ENCODE results near the gene IPMK.
"Not testable (repeated sequence)": the region's sequence is repeated elsewhere in the genome, so short reads cannot be mapped to it uniquely, and the experiment has no call there.

Gene IPMK

DNA sequence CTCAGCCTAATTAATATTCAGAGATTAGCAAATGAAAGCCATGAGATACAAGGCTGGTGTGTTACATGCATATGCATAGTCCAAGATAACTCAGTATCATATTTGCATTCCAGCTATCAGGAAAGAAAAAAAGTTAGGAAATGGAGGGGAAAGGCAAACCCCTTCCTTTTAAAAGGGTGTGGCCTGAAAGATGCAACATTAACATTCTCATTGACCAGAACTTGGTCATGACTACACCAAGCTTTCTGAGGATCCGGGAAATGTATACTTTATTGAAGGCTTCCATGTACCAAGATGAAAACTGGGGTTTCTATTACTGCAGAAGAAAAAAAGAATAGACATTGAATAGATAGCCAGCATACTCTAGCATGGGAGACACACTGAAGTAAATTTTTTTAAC is 96.5 kb downstream of the IPMK start:
- H3K4me3 ChIP-seq (ENCODE audit: low read length): no peak overlapping the region
- no peaks in the 10 kb centered on the region for H3K4me1 ChIP-seq (ENCODE audit: control insufficient read depth, insufficient read depth, low read length)
- H3K9ac ChIP-seq (ENCODE audit: low read length): no peak overlapping the region
- H3K9me3 ChIP-seq (ENCODE audit: control insufficient read depth, low read length): no peaks in the 10 kb centered on the region
- H3K36me3 ChIP-seq (ENCODE audit: control insufficient read depth, insufficient read depth, low read length): no peaks in the 10 kb centered on the region
- H3K27me3 ChIP-seq (ENCODE audit: control insufficient read depth, insufficient read depth, low read length): no peaks in the 10 kb centered on the region

DNA sequence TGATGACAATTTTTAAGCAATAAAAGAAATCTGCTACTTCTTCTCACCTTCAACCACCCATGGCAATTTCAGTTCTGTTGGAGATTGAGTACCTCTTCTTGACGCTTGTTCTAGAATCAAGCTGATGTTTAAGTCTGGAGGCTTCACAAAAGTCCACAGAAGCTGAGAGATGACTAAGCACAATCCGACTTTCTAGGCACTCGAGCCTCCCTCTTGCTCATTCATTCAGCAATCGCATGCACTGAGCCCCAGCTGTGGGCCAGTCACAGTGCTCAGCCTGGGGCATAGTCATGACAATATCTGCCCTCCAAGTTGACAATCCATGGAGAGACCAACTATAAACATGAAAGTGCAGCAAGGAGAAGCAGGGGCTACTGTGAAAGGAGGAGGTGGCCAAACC is 103.2 kb downstream of the IPMK start:
- Histone ChIP-seq H3K4me3 (ENCODE audit: low read length) (no peak overlapping the region), H3K27me3 (ENCODE audit: control insufficient read depth, insufficient read depth, low read length) (no peaks in the 10 kb centered on the region), H3K36me3 (ENCODE audit: control insufficient read depth, insufficient read depth, low read length) (no peaks in the 10 kb centered on the region), H3K4me1 (ENCODE audit: control insufficient read depth, insufficient read depth, low read length) (no peaks in the 10 kb centered on the region), H3K9ac (ENCODE audit: low read length) (no peak overlapping the region), H3K9me3 (ENCODE audit: control insufficient read depth, low read length) (no peaks in the 10 kb centered on the region)

- Histone ChIP-seq H3K9me3 (ENCODE audit: control insufficient read depth, low read length) (no peaks in the 10 kb centered on the region), H3K4me1 (ENCODE audit: control insufficient read depth, insufficient read depth, low read length) (peaks cover 6% of the 10 kb centered on the region), H3K4me3 (ENCODE audit: low read length) (no peak overlapping the region), H3K36me3 (ENCODE audit: control insufficient read depth, insufficient read depth, low read length) (no peaks in the 10 kb centered on the region), H3K27me3 (ENCODE audit: control insufficient read depth, insufficient read depth, low read length) (no peaks in the 10 kb centered on the region), H3K9ac (ENCODE audit: low read length) (no peak overlapping the region)
Measured at GRCh38 chr10:58158806-58159205, 108.9 kb downstream of the IPMK start.

- peaks cover 6% of the 10 kb centered on the region for H3K4me1 ChIP-seq (ENCODE audit: control insufficient read depth, insufficient read depth, low read length)
- no peak overlapping the region for H3K9ac ChIP-seq (ENCODE audit: low read length)
- H3K27me3 ChIP-seq (ENCODE audit: control insufficient read depth, insufficient read depth, low read length): no peaks in the 10 kb centered on the region
- H3K9me3 ChIP-seq (ENCODE audit: control insufficient read depth, low read length): no peaks in the 10 kb centered on the region
- no peaks in the 10 kb centered on the region for H3K36me3 ChIP-seq (ENCODE audit: control insufficient read depth, insufficient read depth, low read length)
- H3K4me3 ChIP-seq (ENCODE audit: low read length): no peak overlapping the region
Measured at GRCh38 chr10:58157076-58157766, 110.5 kb downstream of the IPMK start.

- not testable (repeated sequence) for H3K9me3 ChIP-seq (ENCODE audit: control insufficient read depth, low read length); H3K36me3 ChIP-seq (ENCODE audit: control insufficient read depth, insufficient read depth, low read length); H3K4me1 ChIP-seq (ENCODE audit: control insufficient read depth, insufficient read depth, low read length); H3K27me3 ChIP-seq (ENCODE audit: control insufficient read depth, insufficient read depth, low read length); H3K9ac ChIP-seq (ENCODE audit: low read length); H3K4me3 ChIP-seq (ENCODE audit: low read length)
Measured at GRCh38 chr10:58155941-58156340, 111.8 kb downstream of the IPMK start.

DNA sequence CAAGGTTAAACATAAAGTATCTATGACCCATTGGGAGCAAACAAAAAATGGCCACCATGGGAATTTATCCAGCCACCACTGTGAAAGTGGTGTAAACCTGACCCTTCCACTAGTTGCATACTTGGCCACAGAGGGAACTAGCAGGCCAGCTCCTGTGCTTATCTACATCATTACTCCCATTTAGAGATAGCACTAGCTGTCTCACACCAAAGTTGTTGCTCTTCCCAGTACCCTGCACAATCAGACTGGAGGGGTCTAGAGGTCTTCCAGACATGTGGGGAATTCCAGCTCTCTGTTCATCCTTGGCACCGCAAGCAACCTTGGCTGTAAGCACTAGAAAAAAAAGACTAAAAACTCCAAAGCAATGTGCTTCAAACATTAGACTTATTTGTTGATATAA is 113.9 kb downstream of the IPMK start:
- Histone ChIP-seq H3K27me3 (ENCODE audit: control insufficient read depth, insufficient read depth, low read length) (no peaks in the 10 kb centered on the region), H3K4me1 (ENCODE audit: control insufficient read depth, insufficient read depth, low read length) (peaks cover 6% of the 10 kb centered on the region), H3K9ac (ENCODE audit: low read length) (no peak overlapping the region), H3K9me3 (ENCODE audit: control insufficient read depth, low read length) (no peaks in the 10 kb centered on the region), H3K36me3 (ENCODE audit: control insufficient read depth, insufficient read depth, low read length) (no peaks in the 10 kb centered on the region), H3K4me3 (ENCODE audit: low read length) (no peak overlapping the region)

GRCh38 chr10:58152673-58153263 is 114.9 kb downstream of the IPMK start:
- Histone ChIP-seq H3K36me3 (ENCODE audit: control insufficient read depth, insufficient read depth, low read length) (no peaks in the 10 kb centered on the region), H3K4me3 (ENCODE audit: low read length) (no peak overlapping the region), H3K9ac (ENCODE audit: low read length) (no peak overlapping the region), H3K27me3 (ENCODE audit: control insufficient read depth, insufficient read depth, low read length) (no peaks in the 10 kb centered on the region), H3K4me1 (ENCODE audit: control insufficient read depth, insufficient read depth, low read length) (peaks cover 4% of the 10 kb centered on the region), H3K9me3 (ENCODE audit: control insufficient read depth, low read length) (no peaks in the 10 kb centered on the region)

DNA sequence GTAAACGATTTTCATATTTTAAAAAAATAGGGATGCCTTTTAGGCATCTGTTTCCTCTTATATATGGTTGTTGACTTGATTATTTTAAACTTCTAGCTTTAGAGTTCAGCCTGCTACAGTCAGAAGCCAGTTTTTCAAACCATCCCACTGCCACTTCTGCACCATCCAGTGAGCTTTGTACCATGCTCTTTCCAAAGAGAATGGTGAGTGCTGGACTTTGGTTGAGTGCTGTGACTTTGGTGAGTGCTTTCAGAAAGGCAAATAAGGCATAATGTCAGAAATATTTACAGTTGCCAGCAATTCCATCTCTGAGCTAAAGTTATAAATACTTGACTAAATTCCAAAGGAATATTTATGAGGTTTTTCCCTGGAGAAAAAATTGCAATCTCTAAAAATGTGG is 117.4 kb downstream of the IPMK start:
- Histone ChIP-seq H3K4me3 (ENCODE audit: low read length) (no peak overlapping the region), H3K4me1 (ENCODE audit: control insufficient read depth, insufficient read depth, low read length) (no peaks in the 10 kb centered on the region), H3K27me3 (ENCODE audit: control insufficient read depth, insufficient read depth, low read length) (no peaks in the 10 kb centered on the region), H3K9ac (ENCODE audit: low read length) (no peak overlapping the region), H3K36me3 (ENCODE audit: control insufficient read depth, insufficient read depth, low read length) (no peaks in the 10 kb centered on the region), H3K9me3 (ENCODE audit: control insufficient read depth, low read length) (no peaks in the 10 kb centered on the region)

GRCh38 chr10:58143944-58144343 is 123.8 kb downstream of the IPMK start:
- no peaks in the 10 kb centered on the region for H3K9me3 ChIP-seq (ENCODE audit: control insufficient read depth, low read length)
- no peaks in the 10 kb centered on the region for H3K4me1 ChIP-seq (ENCODE audit: control insufficient read depth, insufficient read depth, low read length)
- no peak overlapping the region for H3K9ac ChIP-seq (ENCODE audit: low read length)
- H3K27me3 ChIP-seq (ENCODE audit: control insufficient read depth, insufficient read depth, low read length): no peaks in the 10 kb centered on the region
- H3K36me3 ChIP-seq (ENCODE audit: control insufficient read depth, insufficient read depth, low read length): no peaks in the 10 kb centered on the region
- no peak overlapping the region for H3K4me3 ChIP-seq (ENCODE audit: low read length)
